Progenitor cell of endocrine pancreas (in vitro differentiated cells): ENCODE data around the gene WDFY2. TPM values are rescaled to one million over a fixed set of nuclear protein-coding genes. Genes with fewer than 3 reads are reported as not detected.

Experiments used
- DNase-seq: peaks from one replicate; pipeline ENCODE4 v3.0.0; 2021; ENCODE audit warnings: low spot score; ENCODE audit not compliant: unreplicated experiment
- H3K27ac Mint-ChIP-seq: 2 replicates; pipeline ENCODE4 v1.8.0; 2021; ENCODE audit warnings: mild to moderate bottlenecking, moderate library complexity, mixed read lengths
- H3K27me3 Mint-ChIP-seq: 2 replicates; pipeline ENCODE4 v1.8.0; 2021; ENCODE audit warnings: mixed read lengths
- H3K36me3 Mint-ChIP-seq: 2 replicates; pipeline ENCODE4 v1.8.0; 2022; ENCODE audit warnings: mixed read lengths; ENCODE audit not compliant: insufficient read depth
- H3K4me1 Mint-ChIP-seq: 2 replicates; pipeline ENCODE4 v1.8.0; 2021; ENCODE audit warnings: low read depth, mixed read lengths
- H3K4me3 Mint-ChIP-seq: 2 replicates; pipeline ENCODE4 v1.8.0; 2021; ENCODE audit warnings: low read depth, mild to moderate bottlenecking, moderate library complexity, mixed read lengths
- H3K9me3 Mint-ChIP-seq: 2 replicates; pipeline ENCODE4 v1.8.0; 2021; ENCODE audit warnings: low read depth, mixed read lengths
- CTCF ChIP-seq: fragments of 200-600 bp; sonication (generic); IDR thresholded peaks from one replicate; pipeline ENCODE4 v1.5.0; 2021; ENCODE audit warnings: antibody characterized with exemption, mild to moderate bottlenecking; ENCODE audit not compliant: unreplicated experiment
- total RNA-seq: library from RNA; stranded (reverse); gene quantifications from 2 replicates; pipeline ENCODE4 v1.2.1, GENCODE V29; 2021

The WDFY2 gene
- total RNA-seq, 1 donor from 2014 or later: 17.2 TPM

- Mint-ChIP-seq H3K27ac (peak overlapping the region; percentile 4), H3K4me1 (peaks cover 19% of the 10 kb centered on the region), H3K9me3 (no peaks in the 10 kb centered on the region), H3K4me3 (no peak overlapping the region), H3K36me3 (no peaks in the 10 kb centered on the region), H3K27me3 (no peaks in the 10 kb centered on the region)
- no peak for TF ChIP-seq CTCF
- DNase-seq: no peak
Observed at GRCh38 chr13:51620165-51620983, 36.1 kb downstream of the WDFY2 start.

- H3K27me3 Mint-ChIP-seq: no peaks in the 10 kb centered on the region
- no peaks in the 10 kb centered on the region for H3K36me3 Mint-ChIP-seq
- peaks cover 19% of the 10 kb centered on the region for H3K4me1 Mint-ChIP-seq
- DNase-seq: no peak
- H3K9me3 Mint-ChIP-seq: no peaks in the 10 kb centered on the region
- no peak overlapping the region for H3K4me3 Mint-ChIP-seq
- no peak overlapping the region for H3K27ac Mint-ChIP-seq
- no peak for TF ChIP-seq CTCF
Observed at GRCh38 chr13:51621602-51622001, 37.3 kb downstream of the WDFY2 start.

- peaks cover 19% of the 10 kb centered on the region for H3K4me1 Mint-ChIP-seq
- H3K27ac Mint-ChIP-seq: no peak overlapping the region
- DNase-seq: no peak
- TF ChIP-seq CTCF: no peak
- H3K27me3 Mint-ChIP-seq: no peaks in the 10 kb centered on the region
- no peaks in the 10 kb centered on the region for H3K9me3 Mint-ChIP-seq
- no peak overlapping the region for H3K4me3 Mint-ChIP-seq
- H3K36me3 Mint-ChIP-seq: no peaks in the 10 kb centered on the region
Observed at GRCh38 chr13:51623473-51623872, 39.2 kb downstream of the WDFY2 start.

- Mint-ChIP-seq H3K9me3 (no peaks in the 10 kb centered on the region), H3K27me3 (no peaks in the 10 kb centered on the region), H3K27ac (peak overlapping the region; percentile 57), H3K36me3 (no peaks in the 10 kb centered on the region), H3K4me1 (peaks cover 19% of the 10 kb centered on the region), H3K4me3 (no peak overlapping the region)
- DNase-seq: no peak
- no peak for TF ChIP-seq CTCF
Observed at GRCh38 chr13:51624207-51624606, 39.9 kb downstream of the WDFY2 start.

GRCh38 chr13:51624695-51625345, 40.6 kb downstream of the WDFY2 start:
- Mint-ChIP-seq H3K4me1 (peaks cover 19% of the 10 kb centered on the region), H3K27ac (peak overlapping the region; percentile 57), H3K9me3 (no peaks in the 10 kb centered on the region), H3K36me3 (no peaks in the 10 kb centered on the region), H3K27me3 (no peaks in the 10 kb centered on the region), H3K4me3 (no peak overlapping the region)
- no peak for DNase-seq
- no peak for TF ChIP-seq CTCF
